Measurements from ENCODE around the gene HOXA9.

HOXA9 gene

GRCh38 chr7:27182285-27182841, 17.0 kb upstream of the HOXA9 start:
- H3K4me3 ChIP-seq (replicated peaks; ENCODE audit: insufficient read depth, low read length) = no peak overlapping the region
- H3K27ac ChIP-seq (replicated peaks) = no peak overlapping the region
- H3K27me3 ChIP-seq (ENCODE audit: insufficient read depth, poor library complexity, severe bottlenecking) = peaks cover 55% of the 10 kb centered on the region
- TF ChIP-seq CTCF (IDR thresholded peaks at IDR 0.05; ENCODE audit: insufficient read depth, low read length) (no peak), SPI1 (IDR thresholded peaks at IDR 0.05; ENCODE audit: borderline replicate concordance, low read depth) (no peak), REST (IDR thresholded peaks at IDR 0.05; ENCODE audit: insufficient replicate concordance, low read depth) (no peak), POLR2AphosphoS5 (IDR thresholded peaks at IDR 0.05; ENCODE audit: low read depth) (no peak), GABPA (IDR thresholded peaks at IDR 0.05; ENCODE audit: low read depth) (no peak)
- DNase-seq (ENCODE audit: low read depth in 1 of 2, low spot score in 1 of 2) = no peak

GRCh38 chr7:27181795-27182275, 16.5 kb upstream of the HOXA9 start:
- H3K27me3 ChIP-seq (ENCODE audit: insufficient read depth, poor library complexity, severe bottlenecking) = peaks cover 50% of the 10 kb centered on the region
- no peak for DNase-seq (ENCODE audit: low read depth in 1 of 2, low spot score in 1 of 2)
- no peak overlapping the region for H3K4me3 ChIP-seq (replicated peaks; ENCODE audit: insufficient read depth, low read length)
- no peak overlapping the region for H3K27ac ChIP-seq (replicated peaks)
- no peak for TF ChIP-seq CTCF (IDR thresholded peaks at IDR 0.05; ENCODE audit: insufficient read depth, low read length)
- TF ChIP-seq GABPA (IDR thresholded peaks at IDR 0.05; ENCODE audit: low read depth) = no peak
- no peak for TF ChIP-seq POLR2AphosphoS5 (IDR thresholded peaks at IDR 0.05; ENCODE audit: low read depth)
- no peak for TF ChIP-seq SPI1 (IDR thresholded peaks at IDR 0.05; ENCODE audit: borderline replicate concordance, low read depth)
- no peak for TF ChIP-seq REST (IDR thresholded peaks at IDR 0.05; ENCODE audit: insufficient replicate concordance, low read depth)

- Histone ChIP-seq H3K27me3 (ENCODE audit: insufficient read depth, poor library complexity, severe bottlenecking) (peaks cover 42% of the 10 kb centered on the region), H3K27ac (replicated peaks) (no peak overlapping the region), H3K4me3 (replicated peaks; ENCODE audit: insufficient read depth, low read length) (no peak overlapping the region)
- DNase-seq (ENCODE audit: low read depth in 1 of 2, low spot score in 1 of 2) = no peak
- TF ChIP-seq REST (IDR thresholded peaks at IDR 0.05; ENCODE audit: insufficient replicate concordance, low read depth) (no peak), GABPA (IDR thresholded peaks at IDR 0.05; ENCODE audit: low read depth) (no peak), POLR2AphosphoS5 (IDR thresholded peaks at IDR 0.05; ENCODE audit: low read depth) (no peak), SPI1 (IDR thresholded peaks at IDR 0.05; ENCODE audit: borderline replicate concordance, low read depth) (no peak), CTCF (IDR thresholded peaks at IDR 0.05; ENCODE audit: insufficient read depth, low read length) (no peak)
These were observed 15.4 kb upstream of the HOXA9 start for GRCh38 chr7:27180431-27181420.
